ENCODE data around the gene ALG14. TPM values are rescaled to one million over a fixed set of nuclear protein-coding genes. Genes with fewer than 3 reads are reported as not detected.

Gene ALG14
- total and polyA plus RNA-seq, 2 donors (not counting 3 experiments of a cell fraction or from before 2014, with no cell fraction given) = 2.6 to 8.6 TPM

DNA sequence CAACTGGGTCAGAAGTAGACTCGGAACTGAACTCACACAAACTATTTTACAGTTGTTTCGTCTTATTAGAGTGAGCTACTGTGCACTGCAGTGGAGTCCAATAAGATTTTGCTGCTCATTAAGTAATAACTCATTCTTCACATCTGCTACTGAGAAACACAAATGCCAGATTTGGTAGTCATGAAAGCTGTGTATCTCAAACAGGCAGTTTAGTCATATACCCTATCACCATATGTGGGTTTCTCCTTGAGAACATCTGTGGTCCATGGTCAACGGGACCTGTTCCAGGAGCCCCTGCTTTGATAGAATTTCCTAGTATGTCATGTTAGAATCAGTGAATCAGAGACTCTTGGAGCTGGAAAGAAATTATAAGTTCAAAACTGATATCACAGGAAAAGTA is 60.4 kb downstream of the ALG14 start:
- Histone ChIP-seq H4K20me1 (replicated peaks; ENCODE audit: control insufficient read depth, extremely low read depth, insufficient read depth, low read length) (no peaks in the 10 kb centered on the region), H3K9me1 (replicated peaks; ENCODE audit: control insufficient read depth, extremely low read depth, insufficient read depth, low read length) (no peaks in the 10 kb centered on the region), H2AFZ (ENCODE audit: low read depth, low read length) (no peak overlapping the region), H3K9me3 (replicated peaks; ENCODE audit: control insufficient read depth, insufficient read depth, low read length) (no peaks in the 10 kb centered on the region), H3K36me3 (ENCODE audit: control insufficient read depth in 2 of 2, extremely low read depth in 1 of 2, insufficient read depth in 2 of 2, low read length in 2 of 2) (no peaks in the 10 kb centered on the region), H3K27ac (ENCODE audit: insufficient read depth, low read depth, low read length) (no peak overlapping the region), H3K27me3 (ENCODE audit: control insufficient read depth in 2 of 2, insufficient read depth in 2 of 2, low read length in 2 of 2) (no peaks in the 10 kb centered on the region), H3K79me2 (ENCODE audit: control insufficient read depth, insufficient read depth, low read length) (no peaks in the 10 kb centered on the region), H3K4me3 (replicated peaks in 1 of 3; ENCODE audit: insufficient read depth in 1 of 3, low read depth in 1 of 3, low read length in 3 of 3) (no peak overlapping the region), H3K4me2 (ENCODE audit: insufficient read depth, low read length) (no peak overlapping the region), H3K4me1 (ENCODE audit: control insufficient read depth, extremely low read depth, insufficient read depth, low read length) (peaks cover 13% of the 10 kb centered on the region), H3K9ac (replicated peaks; ENCODE audit: extremely low read depth, insufficient read depth, low read length) (no peak overlapping the region)
- dilution Hi-C loops (cut with MboI; ENCODE audit: extremely low pct_ligation_motif_present, low sequenced_read_pairs) = no loop called here
- TF ChIP-seq EZH2 (IDR thresholded peaks at IDR 0.05; ENCODE audit: borderline replicate concordance, low read depth, low read length, severe bottlenecking) = no peak
- TF ChIP-seq, protein P1, sequence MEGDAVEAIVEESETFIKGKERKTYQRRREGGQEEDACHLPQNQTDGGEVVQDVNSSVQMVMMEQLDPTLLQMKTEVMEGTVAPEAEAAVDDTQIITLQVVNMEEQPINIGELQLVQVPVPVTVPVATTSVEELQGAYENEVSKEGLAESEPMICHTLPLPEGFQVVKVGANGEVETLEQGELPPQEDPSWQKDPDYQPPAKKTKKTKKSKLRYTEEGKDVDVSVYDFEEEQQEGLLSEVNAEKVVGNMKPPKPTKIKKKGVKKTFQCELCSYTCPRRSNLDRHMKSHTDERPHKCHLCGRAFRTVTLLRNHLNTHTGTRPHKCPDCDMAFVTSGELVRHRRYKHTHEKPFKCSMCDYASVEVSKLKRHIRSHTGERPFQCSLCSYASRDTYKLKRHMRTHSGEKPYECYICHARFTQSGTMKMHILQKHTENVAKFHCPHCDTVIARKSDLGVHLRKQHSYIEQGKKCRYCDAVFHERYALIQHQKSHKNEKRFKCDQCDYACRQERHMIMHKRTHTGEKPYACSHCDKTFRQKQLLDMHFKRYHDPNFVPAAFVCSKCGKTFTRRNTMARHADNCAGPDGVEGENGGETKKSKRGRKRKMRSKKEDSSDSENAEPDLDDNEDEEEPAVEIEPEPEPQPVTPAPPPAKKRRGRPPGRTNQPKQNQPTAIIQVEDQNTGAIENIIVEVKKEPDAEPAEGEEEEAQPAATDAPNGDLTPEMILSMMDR (IDR thresholded peaks at IDR 0.05; ENCODE audit: extremely low read depth in 1 of 2, insufficient read depth in 1 of 2, low read depth in 1 of 2, low read length in 2 of 2) = no peak
- no peak for TF ChIP-seq GATA2 (IDR thresholded peaks at IDR 0.05; ENCODE audit: insufficient read depth, insufficient read length, low read depth, low read length)
- CTCF ChIA-PET = interaction anchor here (1.2 to 3.6 kb wide), 5 partner anchors 9 to 158 kb away, joined by 3 to 11 read pairs (median 5); no protein-coding TSS in a partner anchor
- FAIRE-seq (no peak), DNase-seq (ENCODE audit: low read depth, low spot score) (peak; percentile 18)
- POLR2A ChIA-PET = no interaction called here
- no TSS peak for BruUV-seq (replicated peaks)
- intact Hi-C loops (cut with micrococcal nuclease) = no loop called here

GRCh38 chr1:95010158-95010557 is 62.6 kb downstream of the ALG14 start:
- TF ChIP-seq POLR2A (IDR thresholded peaks at IDR 0.05; ENCODE audit: low read depth, low read length) (no peak), GATA2 (IDR thresholded peaks at IDR 0.05; ENCODE audit: insufficient read depth, insufficient read length, low read depth, low read length) (no peak), FOS (IDR thresholded peaks at IDR 0.05; ENCODE audit: borderline replicate concordance, insufficient read depth, low read length) (no peak), JUN (IDR thresholded peaks at IDR 0.05; ENCODE audit: borderline replicate concordance, insufficient read depth, insufficient read length, low read depth) (no peak), MYC (IDR thresholded peaks at IDR 0.05; ENCODE audit: low read depth, low read length) (no peak), EZH2 (IDR thresholded peaks at IDR 0.05; ENCODE audit: borderline replicate concordance, low read depth, low read length, severe bottlenecking) (no peak), POLR2AphosphoS5 (IDR thresholded peaks at IDR 0.05; ENCODE audit: insufficient read depth, low read depth, low read length) (no peak)
- TF ChIP-seq, protein P1 (IDR thresholded peaks at IDR 0.05; ENCODE audit: extremely low read depth in 1 of 2, insufficient read depth in 1 of 2, low read depth in 1 of 2, low read length in 2 of 2) = no peak
- TF ChIP-seq, protein P2, sequence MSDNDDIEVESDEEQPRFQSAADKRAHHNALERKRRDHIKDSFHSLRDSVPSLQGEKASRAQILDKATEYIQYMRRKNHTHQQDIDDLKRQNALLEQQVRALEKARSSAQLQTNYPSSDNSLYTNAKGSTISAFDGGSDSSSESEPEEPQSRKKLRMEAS (IDR thresholded peaks at IDR 0.05; ENCODE audit: insufficient read depth, insufficient read length) = no peak
- intact Hi-C loops (cut with micrococcal nuclease) = no loop called here
- Histone ChIP-seq H4K20me1 (replicated peaks; ENCODE audit: control insufficient read depth, extremely low read depth, insufficient read depth, low read length) (no peaks in the 10 kb centered on the region), H3K9ac (replicated peaks; ENCODE audit: extremely low read depth, insufficient read depth, low read length) (no peak overlapping the region), H2AFZ (ENCODE audit: low read depth, low read length) (no peak overlapping the region), H3K79me2 (ENCODE audit: control insufficient read depth, insufficient read depth, low read length) (no peaks in the 10 kb centered on the region), H3K4me3 (replicated peaks in 1 of 3; ENCODE audit: insufficient read depth in 1 of 3, low read depth in 1 of 3, low read length in 3 of 3) (no peak overlapping the region), H3K27ac (ENCODE audit: insufficient read depth, low read depth, low read length) (no peak overlapping the region), H3K27me3 (ENCODE audit: control insufficient read depth in 2 of 2, insufficient read depth in 2 of 2, low read length in 2 of 2) (no peaks in the 10 kb centered on the region), H3K9me3 (replicated peaks; ENCODE audit: control insufficient read depth, insufficient read depth, low read length) (no peaks in the 10 kb centered on the region), H3K4me1 (ENCODE audit: control insufficient read depth, extremely low read depth, insufficient read depth, low read length) (peaks cover 13% of the 10 kb centered on the region), H3K4me2 (ENCODE audit: insufficient read depth, low read length) (no peak overlapping the region), H3K36me3 (ENCODE audit: control insufficient read depth in 2 of 2, extremely low read depth in 1 of 2, insufficient read depth in 2 of 2, low read length in 2 of 2) (no peaks in the 10 kb centered on the region), H3K9me1 (replicated peaks; ENCODE audit: control insufficient read depth, extremely low read depth, insufficient read depth, low read length) (no peaks in the 10 kb centered on the region)
- dilution Hi-C loops (cut with MboI; ENCODE audit: extremely low pct_ligation_motif_present, low sequenced_read_pairs) = no loop called here
- DNase-seq (ENCODE audit: low read depth, low spot score) (no peak), FAIRE-seq (no peak)
- no TSS peak for BruUV-seq (replicated peaks)
- ChIA-PET CTCF (interaction anchor here (1.0 to 1.7 kb wide), 3 partner anchors 10 to 31 kb away, joined by 3 to 9 read pairs (median 7); no protein-coding TSS in a partner anchor), POLR2A (no interaction called here)

All from endothelial cell of umbilical vein (primary cell).